Esophagus squamous epithelium (tissue), 5 donors: Measurements from ENCODE around the gene MAPK8IP3. TPM values are rescaled to one million over a fixed set of nuclear protein-coding genes. Genes with fewer than 3 reads are reported as not detected.

Experiments
- DNase-seq: peaks from one replicate; lab custom pipeline; 2025; lab: John Stamatoyannopoulos, UW
- H3K27ac ChIP-seq, 4 donors: fragments of 200-600 bp; sonication (generic); one replicate each; pipeline ENCODE4 v1.5.1; 2016 to 2019; ENCODE audit warnings: mild to moderate bottlenecking in 1 of 4
- H3K27me3 ChIP-seq, 4 donors: fragments of 200-600 bp; sonication (generic); 1 replicate in 3 of 4; 2 replicates in 1 of 4; pipeline versions ENCODE4 v1.5.1 to v1.6.0; 2017 to 2021; ENCODE audit warnings: antibody characterized with exemption in 1 of 4
- H3K36me3 ChIP-seq, 3 donors: fragments of 200-600 bp; sonication (generic); one replicate each; pipeline ENCODE4 v1.5.1; 2016 to 2019
- H3K4me1 ChIP-seq, 3 donors: fragments of 200-600 bp; sonication (generic); one replicate each; pipeline ENCODE4 v1.5.1; 2017 to 2019
- H3K4me3 ChIP-seq, 4 donors: fragments of 200-600 bp; sonication (generic); 1 replicate in 3 of 4; 2 replicates in 1 of 4; pipeline ENCODE4 v1.5.1; 2016 to 2019; ENCODE audit warnings: mild to moderate bottlenecking in 2 of 4, moderate library complexity in 1 of 4
- H3K9me3 ChIP-seq, 3 donors: fragments of 200-600 bp; sonication (generic); one replicate each; pipeline ENCODE4 v1.5.1; 2016 to 2019
- CTCF ChIP-seq, 6 experiments: fragments of 450-650 bp in 4 of 6; fragments of 200-600 bp in 2 of 6; sonication (generic) in 2 of 6; IDR thresholded peaks; one replicate each; pipeline ENCODE4 v1.5.1; 2016 to 2019; ENCODE audit warnings: antibody characterized with exemption in 6 of 6, mild to moderate bottlenecking in 4 of 6, moderate library complexity in 4 of 6
- POLR2A ChIP-seq, 4 donors: fragments of 450-650 bp; IDR thresholded peaks; one replicate each; pipeline ENCODE4 v1.6.1; 2017; ENCODE audit warnings: antibody characterized with exemption in 4 of 4, mild to moderate bottlenecking in 4 of 4, moderate library complexity in 3 of 4
- WGBS, 2 donors: methylation state at CpG; one replicate each; pipeline ENCODE4 v1.1.5; 2018; 5-methylcytosine and 5-hydroxymethylcytosine counted together
- intact Hi-C: fragments of 100-400 bp; cut with DNase I; formaldehyde crosslinking; loops from one replicate; pipeline ENCODE4 v1.15.0; 2022
- total RNA-seq, 4 donors: library from RNA; depleted of rRNA; stranded (reverse); fragments of >200 nt; gene quantifications; one replicate each; pipeline ENCODE4 v1.1.0, GENCODE V29; 2016
- donor health status: DM: yes; HTN: yes; CAD: no.

MAPK8IP3 gene
- total RNA-seq, 4 donors from 2014 or later, result 8.6 to 37.6 (median 24.7) TPM

GRCh38 chr16:1809281-1809801 is 103.3 kb downstream of the MAPK8IP3 start:
- H3K4me1 ChIP-seq, result peaks cover 0 to 11% (median 6%) of the 10 kb centered on the region in 3 donors
- no peak for DNase-seq
- WGBS, 2 donors, result 83 to 84% methylated on average over 4 to 11 of the region's 28 CpGs
- intact Hi-C loops, result no loop called here
- H3K27ac ChIP-seq, result no peak overlapping the region
- H3K27me3 ChIP-seq, result no peaks in the 10 kb centered on the region
- H3K9me3 ChIP-seq, result no peaks in the 10 kb centered on the region
- TF ChIP-seq CTCF (IDR thresholded peaks at IDR 0.05) (no peak), POLR2A (IDR thresholded peaks at IDR 0.05) (no peak)
- no peak overlapping the region for H3K4me3 ChIP-seq
- H3K36me3 ChIP-seq, result peaks cover 11 to 62% (median 11%) of the 10 kb centered on the region in 3 donors

GRCh38 chr16:1810106-1810505 is 104.1 kb downstream of the MAPK8IP3 start:
- Histone ChIP-seq H3K4me1 (peaks cover 0 to 11% (median 6%) of the 10 kb centered on the region in 3 donors), H3K27me3 (no peaks in the 10 kb centered on the region), H3K36me3 (peaks cover 11 to 67% (median 11%) of the 10 kb centered on the region in 3 donors), H3K9me3 (no peaks in the 10 kb centered on the region), H3K27ac (no peak overlapping the region), H3K4me3 (no peak overlapping the region)
- WGBS, 2 donors, result 91 to 97% methylated on average over 13 to 15 of the region's 16 CpGs
- DNase-seq, result no peak
- TF ChIP-seq POLR2A (IDR thresholded peaks at IDR 0.05) (no peak), CTCF (IDR thresholded peaks at IDR 0.05) (no peak)
- intact Hi-C loops, result no loop called here

DNA sequence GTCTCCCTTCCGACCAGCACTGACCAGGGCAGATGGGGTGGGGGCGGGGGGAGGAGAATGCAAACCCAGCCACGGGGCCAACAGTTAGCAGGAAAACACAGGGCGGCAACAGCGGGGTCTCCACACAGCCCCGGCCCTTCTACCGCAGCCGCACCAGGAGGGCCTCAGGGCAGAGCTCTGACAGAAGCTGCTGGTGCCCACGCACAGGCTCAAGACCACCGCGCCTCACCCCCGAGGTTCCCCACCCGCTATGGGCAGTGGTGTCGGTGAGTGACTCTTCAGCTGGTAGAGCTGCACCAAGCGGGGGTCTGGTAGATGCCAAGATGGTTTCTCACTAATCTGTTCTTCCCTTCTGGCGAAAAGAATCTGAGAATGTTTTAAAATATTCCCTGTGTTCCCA is 104.5 kb downstream of the MAPK8IP3 start:
- TF ChIP-seq CTCF (IDR thresholded peaks at IDR 0.05), result no peak
- no peak for TF ChIP-seq POLR2A (IDR thresholded peaks at IDR 0.05)
- WGBS, 2 donors, result 89 to 92% methylated on average over 9 to 12 of the region's 16 CpGs
- H3K4me1 ChIP-seq, result peaks cover 0 to 11% (median 6%) of the 10 kb centered on the region in 3 donors
- H3K27me3 ChIP-seq, result no peaks in the 10 kb centered on the region
- no peak for DNase-seq
- no peaks in the 10 kb centered on the region for H3K9me3 ChIP-seq
- intact Hi-C loops, result no loop called here
- no peak overlapping the region for H3K27ac ChIP-seq
- H3K4me3 ChIP-seq, result no peak overlapping the region
- H3K36me3 ChIP-seq, result peaks cover 11 to 72% (median 11%) of the 10 kb centered on the region in 3 donors

- peaks cover 21 to 76% (median 21%) of the 10 kb centered on the region in 3 donors for H3K36me3 ChIP-seq
- no peaks in the 10 kb centered on the region for H3K27me3 ChIP-seq
- peak overlapping the region in 1 of 4 donors; percentile 13 for H3K27ac ChIP-seq
- 13% methylated on average over 15 to 17 of the region's 17 CpGs for WGBS, 2 donors
- no peak overlapping the region for H3K4me3 ChIP-seq
- DNase-seq, result no peak
- H3K4me1 ChIP-seq, result peaks cover 0 to 11% (median 6%) of the 10 kb centered on the region in 3 donors
- H3K9me3 ChIP-seq, result no peaks in the 10 kb centered on the region
- intact Hi-C loops, result no loop called here
- TF ChIP-seq POLR2A (IDR thresholded peaks at IDR 0.05) (no peak), CTCF (IDR thresholded peaks at IDR 0.05) (peak; percentile 36 to 77 (median 63))
Observed at GRCh38 chr16:1812732-1813163, 106.8 kb downstream of the MAPK8IP3 start.

DNA sequence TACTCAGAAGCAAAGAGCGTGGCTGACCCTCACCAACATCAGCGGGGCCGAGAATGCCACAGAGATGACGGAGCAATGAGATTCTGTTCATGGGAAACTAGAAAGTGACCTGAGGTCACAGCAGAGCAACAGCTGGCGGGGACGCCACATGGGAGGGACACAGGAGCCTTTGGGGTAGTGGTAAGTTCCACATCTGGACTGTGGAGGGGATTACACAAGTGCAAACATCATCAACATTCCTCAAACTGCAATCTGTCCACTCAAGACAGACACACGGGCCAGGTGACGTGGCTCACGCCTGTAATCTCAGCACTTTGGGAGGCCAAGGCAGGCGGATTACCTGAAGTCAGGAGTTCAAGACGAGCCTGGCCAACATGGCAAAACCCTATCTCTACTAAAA is 109.5 kb downstream of the MAPK8IP3 start:
- no peak overlapping the region for H3K27ac ChIP-seq
- DNase-seq, result no peak
- TF ChIP-seq CTCF (IDR thresholded peaks at IDR 0.05), result no peak
- no peak for TF ChIP-seq POLR2A (IDR thresholded peaks at IDR 0.05)
- peaks cover 20 to 77% (median 25%) of the 10 kb centered on the region in 3 donors for H3K36me3 ChIP-seq
- peaks cover 0 to 11% (median 6%) of the 10 kb centered on the region in 3 donors for H3K4me1 ChIP-seq
- H3K27me3 ChIP-seq, result no peaks in the 10 kb centered on the region
- 90 to 93% methylated on average over 11 of the region's 11 CpGs for WGBS, 2 donors
- no peak overlapping the region for H3K4me3 ChIP-seq
- intact Hi-C loops, result no loop called here
- H3K9me3 ChIP-seq, result no peaks in the 10 kb centered on the region
